ENCODE results near the gene TDRD9. TPM values are rescaled to one million over a fixed set of nuclear protein-coding genes. Genes with fewer than 3 reads are reported as not detected.

TDRD9 gene
- total RNA-seq, 5 donors from 2014 or later (not counting 1 experiment from before 2014, with no cell fraction given), result 0.43 to 1.3 (median 0.56) TPM

GRCh38 chr14:104064003-104064402 is 135.7 kb downstream of the TDRD9 start:
- Mint-ChIP-seq H3K36me3 (no peaks in the 10 kb centered on the region), H3K9me3 (peaks cover 6 to 9% (median 7%) of the 10 kb centered on the region in 3 donors), H3K27ac (peak overlapping the region in 1 of 2 donors; percentile 9), H3K27me3 (peaks cover 56 to 60% of the 10 kb centered on the region in 2 donors), H3K4me3 (no peak overlapping the region), H3K4me1 (no peaks in the 10 kb centered on the region)
- H3K4me1 ChIP-seq (ENCODE audit: control insufficient read depth in 1 of 2, extremely low read depth in 1 of 2, insufficient read depth in 2 of 2, low read length in 2 of 2), result no peaks in the 10 kb centered on the region
- H3K36me3 ChIP-seq (ENCODE audit: control insufficient read depth in 2 of 2, extremely low read depth in 1 of 2, insufficient read depth in 1 of 2, low read length in 1 of 2), result no peaks in the 10 kb centered on the region
- no peaks in the 10 kb centered on the region for H3K9me3 ChIP-seq
- DNase-seq, result no peak
- no peak overlapping the region for H3K27ac ChIP-seq (ENCODE audit: low read length)
- H3K4me3 ChIP-seq (ENCODE audit: control insufficient read depth in 1 of 2, extremely low read depth in 1 of 2, low read length in 1 of 2), result no peak overlapping the region
- WGBS (ENCODE audit: insufficient coverage), result 87% methylated on average over 8 of the region's 10 CpGs
- no peak for ATAC-seq (replicated peaks in 1 of 4)
- CTCF ChIA-PET, result no interaction called here
- H3K27me3 ChIP-seq (replicated peaks in 1 of 2; ENCODE audit: control insufficient read depth in 2 of 2, extremely low read depth in 1 of 2, insufficient read depth in 2 of 2, low read length in 1 of 2), result peaks cover 0 to 35% of the 10 kb centered on the region in 2 experiments
- POLR2A ChIA-PET, result no interaction called here

- ChIA-PET POLR2A (no interaction called here), CTCF (no interaction called here)
- Mint-ChIP-seq H3K4me3 (no peak overlapping the region), H3K27ac (no peak overlapping the region), H3K27me3 (peaks cover 50 to 68% of the 10 kb centered on the region in 2 donors), H3K9me3 (peaks cover 6 to 9% (median 7%) of the 10 kb centered on the region in 3 donors), H3K36me3 (no peaks in the 10 kb centered on the region), H3K4me1 (no peaks in the 10 kb centered on the region)
- Histone ChIP-seq H3K36me3 (ENCODE audit: control insufficient read depth in 2 of 2, extremely low read depth in 1 of 2, insufficient read depth in 1 of 2, low read length in 1 of 2) (no peaks in the 10 kb centered on the region), H3K4me1 (ENCODE audit: control insufficient read depth in 1 of 2, extremely low read depth in 1 of 2, insufficient read depth in 2 of 2, low read length in 2 of 2) (no peaks in the 10 kb centered on the region), H3K27ac (ENCODE audit: low read length) (no peak overlapping the region), H3K4me3 (ENCODE audit: control insufficient read depth in 1 of 2, extremely low read depth in 1 of 2, low read length in 1 of 2) (no peak overlapping the region), H3K27me3 (replicated peaks in 1 of 2; ENCODE audit: control insufficient read depth in 2 of 2, extremely low read depth in 1 of 2, insufficient read depth in 2 of 2, low read length in 1 of 2) (peaks cover 0 to 46% of the 10 kb centered on the region in 2 experiments), H3K9me3 (no peaks in the 10 kb centered on the region)
- DNase-seq, result no peak
- WGBS (ENCODE audit: insufficient coverage), result 73% methylated on average over 3 of the region's 5 CpGs
- ATAC-seq (replicated peaks in 1 of 4), result no peak
Observed at GRCh38 chr14:104066279-104066678, 138.0 kb downstream of the TDRD9 start.

GRCh38 chr14:104066719-104067295 is 138.6 kb downstream of the TDRD9 start:
- no peaks in the 10 kb centered on the region for H3K4me1 ChIP-seq (ENCODE audit: control insufficient read depth in 1 of 2, extremely low read depth in 1 of 2, insufficient read depth in 2 of 2, low read length in 2 of 2)
- ChIA-PET CTCF (no interaction called here), POLR2A (no interaction called here)
- DNase-seq, result no peak
- peaks cover 0 to 46% of the 10 kb centered on the region in 2 experiments for H3K27me3 ChIP-seq (replicated peaks in 1 of 2; ENCODE audit: control insufficient read depth in 2 of 2, extremely low read depth in 1 of 2, insufficient read depth in 2 of 2, low read length in 1 of 2)
- no peaks in the 10 kb centered on the region for H3K4me1 Mint-ChIP-seq
- H3K4me3 Mint-ChIP-seq, result no peak overlapping the region
- no peaks in the 10 kb centered on the region for H3K36me3 Mint-ChIP-seq
- 60% methylated on average over 3 of the region's 4 CpGs for WGBS (ENCODE audit: insufficient coverage)
- no peak overlapping the region for H3K4me3 ChIP-seq (ENCODE audit: control insufficient read depth in 1 of 2, extremely low read depth in 1 of 2, low read length in 1 of 2)
- no peak overlapping the region for H3K27ac ChIP-seq (ENCODE audit: low read length)
- no peak overlapping the region for H3K27ac Mint-ChIP-seq
- H3K36me3 ChIP-seq (ENCODE audit: control insufficient read depth in 2 of 2, extremely low read depth in 1 of 2, insufficient read depth in 1 of 2, low read length in 1 of 2), result no peaks in the 10 kb centered on the region
- ATAC-seq (replicated peaks in 1 of 4), result no peak
- peaks cover 6 to 9% (median 7%) of the 10 kb centered on the region in 3 donors for H3K9me3 Mint-ChIP-seq
- H3K27me3 Mint-ChIP-seq, result peaks cover 45 to 66% of the 10 kb centered on the region in 2 donors
- H3K9me3 ChIP-seq, result no peaks in the 10 kb centered on the region

GRCh38 chr14:104069541-104069940 is 141.3 kb downstream of the TDRD9 start:
- Histone ChIP-seq H3K27me3 (replicated peaks in 1 of 2; ENCODE audit: control insufficient read depth in 2 of 2, extremely low read depth in 1 of 2, insufficient read depth in 2 of 2, low read length in 1 of 2) (peaks cover 0 to 37% of the 10 kb centered on the region in 2 experiments), H3K36me3 (ENCODE audit: control insufficient read depth in 2 of 2, extremely low read depth in 1 of 2, insufficient read depth in 1 of 2, low read length in 1 of 2) (no peaks in the 10 kb centered on the region), H3K9me3 (no peaks in the 10 kb centered on the region), H3K27ac (ENCODE audit: low read length) (no peak overlapping the region), H3K4me1 (ENCODE audit: control insufficient read depth in 1 of 2, extremely low read depth in 1 of 2, insufficient read depth in 2 of 2, low read length in 2 of 2) (no peaks in the 10 kb centered on the region), H3K4me3 (ENCODE audit: control insufficient read depth in 1 of 2, extremely low read depth in 1 of 2, low read length in 1 of 2) (no peak overlapping the region)
- ChIA-PET POLR2A (no interaction called here), CTCF (no interaction called here)
- Mint-ChIP-seq H3K4me3 (no peak overlapping the region), H3K27ac (no peak overlapping the region), H3K36me3 (peaks cover 3% of the 10 kb centered on the region), H3K4me1 (no peaks in the 10 kb centered on the region), H3K27me3 (peaks cover 24 to 42% of the 10 kb centered on the region in 2 donors), H3K9me3 (peaks cover 16 to 23% (median 16%) of the 10 kb centered on the region in 3 donors)
- no peak for ATAC-seq (replicated peaks in 1 of 4)
- WGBS (ENCODE audit: insufficient coverage), result 95% methylated on average over 5 of the region's 7 CpGs
- DNase-seq, result no peak

GRCh38 chr14:104072586-104072985 is 144.3 kb downstream of the TDRD9 start:
- Mint-ChIP-seq H3K27me3 (peaks cover 8 to 18% of the 10 kb centered on the region in 2 donors), H3K9me3 (peaks cover 10 to 15% (median 10%) of the 10 kb centered on the region in 3 donors), H3K4me1 (peaks cover under 1 to 11% (median 6%) of the 10 kb centered on the region in 3 donors), H3K4me3 (no peak overlapping the region), H3K27ac (no peak overlapping the region), H3K36me3 (peaks cover 3% of the 10 kb centered on the region)
- H3K27ac ChIP-seq (ENCODE audit: low read length), result no peak overlapping the region
- DNase-seq (no peak), ATAC-seq (replicated peaks in 1 of 4) (no peak)
- ChIA-PET CTCF (no interaction called here), POLR2A (no interaction called here)
- 55% methylated on average over 3 of the region's 3 CpGs for WGBS (ENCODE audit: insufficient coverage)
- peaks cover 0 to 8% of the 10 kb centered on the region in 2 experiments for H3K4me1 ChIP-seq (ENCODE audit: control insufficient read depth in 1 of 2, extremely low read depth in 1 of 2, insufficient read depth in 2 of 2, low read length in 2 of 2)
- no peaks in the 10 kb centered on the region for H3K9me3 ChIP-seq
- H3K27me3 ChIP-seq (replicated peaks in 1 of 2; ENCODE audit: control insufficient read depth in 2 of 2, extremely low read depth in 1 of 2, insufficient read depth in 2 of 2, low read length in 1 of 2), result peaks cover 0 to 28% of the 10 kb centered on the region in 2 experiments
- H3K36me3 ChIP-seq (ENCODE audit: control insufficient read depth in 2 of 2, extremely low read depth in 1 of 2, insufficient read depth in 1 of 2, low read length in 1 of 2), result no peaks in the 10 kb centered on the region
- no peak overlapping the region for H3K4me3 ChIP-seq (ENCODE audit: control insufficient read depth in 1 of 2, extremely low read depth in 1 of 2, low read length in 1 of 2)

GRCh38 chr14:104073764-104074163 is 145.5 kb downstream of the TDRD9 start:
- peaks cover 3% of the 10 kb centered on the region for H3K36me3 Mint-ChIP-seq
- H3K27ac Mint-ChIP-seq, result no peak overlapping the region
- no peak overlapping the region for H3K4me3 ChIP-seq (ENCODE audit: control insufficient read depth in 1 of 2, extremely low read depth in 1 of 2, low read length in 1 of 2)
- H3K9me3 ChIP-seq, result no peaks in the 10 kb centered on the region
- H3K9me3 Mint-ChIP-seq, result peaks cover 9 to 15% (median 10%) of the 10 kb centered on the region in 3 donors
- H3K4me1 ChIP-seq (ENCODE audit: control insufficient read depth in 1 of 2, extremely low read depth in 1 of 2, insufficient read depth in 2 of 2, low read length in 2 of 2), result peaks cover 0 to 16% of the 10 kb centered on the region in 2 experiments
- 67% methylated on average over 1 of the region's 4 CpGs for WGBS (ENCODE audit: insufficient coverage)
- ATAC-seq (replicated peaks in 1 of 4), result no peak
- no peak for DNase-seq
- peaks cover 12 to 22% (median 12%) of the 10 kb centered on the region in 3 donors for H3K4me1 Mint-ChIP-seq
- H3K27me3 Mint-ChIP-seq, result peaks cover 7 to 12% of the 10 kb centered on the region in 2 donors
- no peak overlapping the region for H3K4me3 Mint-ChIP-seq
- ChIA-PET CTCF (no interaction called here), POLR2A (no interaction called here)
- peaks cover 0 to 18% of the 10 kb centered on the region in 2 experiments for H3K27me3 ChIP-seq (replicated peaks in 1 of 2; ENCODE audit: control insufficient read depth in 2 of 2, extremely low read depth in 1 of 2, insufficient read depth in 2 of 2, low read length in 1 of 2)
- no peaks in the 10 kb centered on the region for H3K36me3 ChIP-seq (ENCODE audit: control insufficient read depth in 2 of 2, extremely low read depth in 1 of 2, insufficient read depth in 1 of 2, low read length in 1 of 2)
- H3K27ac ChIP-seq (ENCODE audit: low read length), result no peak overlapping the region

All from T-cell (primary cell).